Osteoblast (primary cell): Measurements from ENCODE around the gene SLC22A31. TPM values are rescaled to one million over a fixed set of nuclear protein-coding genes. Genes with fewer than 3 reads are reported as not detected.

Experiments used
- DNase-seq: peaks from one replicate; pipeline ENCODE4 v3.0.0; 2011; ENCODE audit warnings: low spot score, mixed read lengths; ENCODE audit not compliant: insufficient read length; ENCODE audit errors: missing footprints
- H2AFZ ChIP-seq: 2 replicates; pipeline ENCODE4 v1.6.0; 2011; ENCODE audit warnings: mild to moderate bottlenecking, low read length
- H3K27ac ChIP-seq: 2 replicates; pipeline ENCODE4 v1.5.1; 2011; ENCODE audit warnings: mild to moderate bottlenecking, low read depth, low read length, moderate library complexity
- H3K27me3 ChIP-seq: 2 replicates; pipeline ENCODE4 v1.6.0; 2012; ENCODE audit warnings: mild to moderate bottlenecking, control low read depth, inconsistent platforms, low read length, moderate library complexity; ENCODE audit not compliant: insufficient read depth
- H3K36me3 ChIP-seq: 2 replicates; pipeline ENCODE4 v1.5.1; 2011; ENCODE audit warnings: mild to moderate bottlenecking, low read length, control low read depth, moderate library complexity; ENCODE audit not compliant: insufficient read depth
- H3K4me1 ChIP-seq: 2 replicates; pipeline ENCODE4 v1.5.1; 2011; ENCODE audit warnings: mild to moderate bottlenecking, low read length, control low read depth, moderate library complexity; ENCODE audit not compliant: insufficient read depth
- H3K4me2 ChIP-seq: 2 replicates; pipeline ENCODE4 v1.6.0; 2011; ENCODE audit warnings: mild to moderate bottlenecking, low read length; ENCODE audit not compliant: insufficient read depth
- H3K4me3 ChIP-seq: fragments of 200-600 bp; sonication (generic); 3 replicates; pipeline ENCODE4 v1.5.1; 2012; ENCODE audit warnings: mild to moderate bottlenecking, low read length, inconsistent platforms; ENCODE audit not compliant: insufficient read depth
- H3K79me2 ChIP-seq: 2 replicates; pipeline ENCODE4 v1.6.0; 2012; ENCODE audit warnings: mild to moderate bottlenecking, low read length, control low read depth, inconsistent platforms; ENCODE audit not compliant: insufficient read depth
- H3K9me3 ChIP-seq: 2 replicates; pipeline ENCODE4 v1.5.1; 2011; ENCODE audit warnings: low read depth, low read length, control low read depth
- H4K20me1 ChIP-seq: 2 replicates; pipeline ENCODE4 v1.6.0; 2012; ENCODE audit warnings: mild to moderate bottlenecking, low read length, control low read depth; ENCODE audit not compliant: insufficient read depth
- total RNA-seq: library from RNA; depleted of rRNA; stranded (reverse); fragments of >200 nt; gene quantifications from 2 replicates; pipeline ENCODE4 v1.2.3, GENCODE V29; 2012
- TF ChIP-seq, protein P1 (sequence below): IDR thresholded peaks from 2 replicates; pipeline ENCODE4 v1.5.1; 2011; ENCODE audit warnings: mild to moderate bottlenecking, low read depth, low read length, moderate library complexity; ENCODE audit errors: extremely low read depth

The SLC22A31 gene
- total RNA-seq, 1 donor = not detected

DNA sequence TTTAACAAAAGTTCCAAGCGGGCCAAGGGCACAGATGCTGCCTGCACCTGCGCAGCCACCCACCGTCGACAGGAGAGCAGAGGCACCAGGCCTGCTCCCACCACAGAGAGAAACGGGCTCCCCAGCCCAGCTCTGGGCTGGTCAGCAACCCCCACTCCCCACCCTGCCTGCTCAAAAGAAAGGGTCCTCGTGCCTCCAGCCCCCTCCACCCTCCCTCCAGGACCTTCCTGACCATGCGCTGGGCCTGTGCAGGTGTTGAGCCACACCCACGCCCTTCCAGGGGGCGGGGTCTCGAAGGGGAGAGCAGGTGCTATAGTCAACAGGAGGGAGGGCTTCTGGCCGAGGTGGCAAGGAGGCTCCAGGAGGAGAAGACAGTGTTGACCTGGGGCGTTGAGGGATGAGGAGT is 42.5 kb upstream of the SLC22A31 start:
- Histone ChIP-seq H3K9me3 (no peaks in the 10 kb centered on the region), H3K27me3 (no peaks in the 10 kb centered on the region), H2AFZ (no peak overlapping the region), H3K27ac (no peak overlapping the region), H3K79me2 (peaks cover 2% of the 10 kb centered on the region), H3K4me3 (no peak overlapping the region), H3K4me2 (no peak overlapping the region), H3K4me1 (peaks cover 3% of the 10 kb centered on the region), H4K20me1 (no peaks in the 10 kb centered on the region), H3K36me3 (no peaks in the 10 kb centered on the region)
- DNase-seq = no peak
- TF ChIP-seq, protein P1, sequence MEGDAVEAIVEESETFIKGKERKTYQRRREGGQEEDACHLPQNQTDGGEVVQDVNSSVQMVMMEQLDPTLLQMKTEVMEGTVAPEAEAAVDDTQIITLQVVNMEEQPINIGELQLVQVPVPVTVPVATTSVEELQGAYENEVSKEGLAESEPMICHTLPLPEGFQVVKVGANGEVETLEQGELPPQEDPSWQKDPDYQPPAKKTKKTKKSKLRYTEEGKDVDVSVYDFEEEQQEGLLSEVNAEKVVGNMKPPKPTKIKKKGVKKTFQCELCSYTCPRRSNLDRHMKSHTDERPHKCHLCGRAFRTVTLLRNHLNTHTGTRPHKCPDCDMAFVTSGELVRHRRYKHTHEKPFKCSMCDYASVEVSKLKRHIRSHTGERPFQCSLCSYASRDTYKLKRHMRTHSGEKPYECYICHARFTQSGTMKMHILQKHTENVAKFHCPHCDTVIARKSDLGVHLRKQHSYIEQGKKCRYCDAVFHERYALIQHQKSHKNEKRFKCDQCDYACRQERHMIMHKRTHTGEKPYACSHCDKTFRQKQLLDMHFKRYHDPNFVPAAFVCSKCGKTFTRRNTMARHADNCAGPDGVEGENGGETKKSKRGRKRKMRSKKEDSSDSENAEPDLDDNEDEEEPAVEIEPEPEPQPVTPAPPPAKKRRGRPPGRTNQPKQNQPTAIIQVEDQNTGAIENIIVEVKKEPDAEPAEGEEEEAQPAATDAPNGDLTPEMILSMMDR = no peak

DNA sequence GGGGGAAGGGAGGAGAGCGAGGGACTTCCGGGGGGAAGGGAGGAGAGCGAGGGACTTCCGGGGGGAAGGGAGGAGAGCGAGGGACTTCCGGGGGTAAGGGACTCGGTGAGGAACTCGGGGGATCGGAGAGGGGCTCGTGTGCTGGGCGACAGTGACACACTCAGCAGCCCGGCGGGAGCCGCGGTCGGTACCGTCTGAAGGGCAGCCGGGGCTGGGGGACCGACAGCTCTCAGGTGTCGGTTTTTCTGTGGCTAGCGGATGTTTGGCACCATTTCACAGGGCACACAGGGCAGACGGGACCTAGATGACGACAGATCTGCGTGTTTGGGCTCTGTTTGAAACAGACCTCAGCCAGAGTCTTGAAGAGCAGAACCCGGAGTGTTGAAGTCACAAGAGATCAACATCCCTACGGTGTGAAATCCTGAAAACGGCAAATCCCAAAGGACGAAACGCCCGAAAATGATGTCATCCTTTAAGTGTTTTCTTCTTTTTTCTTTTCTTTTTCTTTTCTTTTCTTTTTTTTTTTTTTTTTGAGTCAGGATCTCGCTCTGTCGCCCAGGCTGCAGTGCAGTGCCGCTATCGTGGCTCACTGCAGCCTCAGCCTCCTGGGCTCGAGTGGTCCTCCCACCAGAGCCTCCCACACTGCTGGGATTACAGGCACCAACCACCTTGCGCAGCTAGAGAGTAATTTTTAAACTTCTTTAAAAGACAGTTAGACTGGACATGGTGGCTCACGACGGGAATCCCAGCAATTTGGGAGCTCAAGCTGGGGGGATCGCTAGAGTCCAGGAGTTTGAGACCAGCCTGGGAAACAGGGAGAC is 41.1 kb upstream of the SLC22A31 start:
- Histone ChIP-seq H3K79me2 (peaks cover 2% of the 10 kb centered on the region), H3K4me3 (peak overlapping the region; percentile 98), H3K27ac (peak overlapping the region; percentile 97), H2AFZ (peak overlapping the region; percentile 97), H4K20me1 (no peaks in the 10 kb centered on the region), H3K27me3 (no peaks in the 10 kb centered on the region), H3K4me2 (peak overlapping the region; percentile 83), H3K9me3 (no peaks in the 10 kb centered on the region), H3K36me3 (no peaks in the 10 kb centered on the region), H3K4me1 (peaks cover 3% of the 10 kb centered on the region)
- peak; percentile 94 for DNase-seq
- TF ChIP-seq, protein P1 = no peak

DNA sequence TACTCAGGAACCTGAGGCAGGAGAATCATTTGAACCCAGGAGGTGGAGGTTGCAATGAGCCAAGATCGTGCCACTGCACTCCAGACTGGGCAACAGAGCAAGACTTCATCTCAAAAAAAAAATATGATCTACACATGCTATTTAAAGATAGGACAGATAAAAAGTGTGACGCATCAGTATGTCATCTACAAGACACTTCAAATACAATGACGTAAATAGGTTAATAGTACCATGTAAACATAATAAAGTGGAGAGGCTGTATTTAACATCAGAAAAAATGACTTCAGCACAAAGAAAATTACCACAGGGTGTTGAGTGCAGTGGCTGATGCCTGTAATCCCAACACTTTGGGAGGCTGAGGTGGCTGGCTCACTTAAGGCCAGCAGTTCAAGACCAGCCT is 37.4 kb upstream of the SLC22A31 start:
- peaks cover 8% of the 10 kb centered on the region for H3K9me3 ChIP-seq
- DNase-seq = no peak
- no peak overlapping the region for H3K4me3 ChIP-seq
- H2AFZ ChIP-seq = no peak overlapping the region
- peaks cover 2% of the 10 kb centered on the region for H3K79me2 ChIP-seq
- no peaks in the 10 kb centered on the region for H3K27me3 ChIP-seq
- TF ChIP-seq, protein P1 = no peak
- peaks cover 19% of the 10 kb centered on the region for H3K36me3 ChIP-seq
- no peak overlapping the region for H3K27ac ChIP-seq
- H3K4me2 ChIP-seq = no peak overlapping the region
- peaks cover 3% of the 10 kb centered on the region for H3K4me1 ChIP-seq
- no peaks in the 10 kb centered on the region for H4K20me1 ChIP-seq

DNA sequence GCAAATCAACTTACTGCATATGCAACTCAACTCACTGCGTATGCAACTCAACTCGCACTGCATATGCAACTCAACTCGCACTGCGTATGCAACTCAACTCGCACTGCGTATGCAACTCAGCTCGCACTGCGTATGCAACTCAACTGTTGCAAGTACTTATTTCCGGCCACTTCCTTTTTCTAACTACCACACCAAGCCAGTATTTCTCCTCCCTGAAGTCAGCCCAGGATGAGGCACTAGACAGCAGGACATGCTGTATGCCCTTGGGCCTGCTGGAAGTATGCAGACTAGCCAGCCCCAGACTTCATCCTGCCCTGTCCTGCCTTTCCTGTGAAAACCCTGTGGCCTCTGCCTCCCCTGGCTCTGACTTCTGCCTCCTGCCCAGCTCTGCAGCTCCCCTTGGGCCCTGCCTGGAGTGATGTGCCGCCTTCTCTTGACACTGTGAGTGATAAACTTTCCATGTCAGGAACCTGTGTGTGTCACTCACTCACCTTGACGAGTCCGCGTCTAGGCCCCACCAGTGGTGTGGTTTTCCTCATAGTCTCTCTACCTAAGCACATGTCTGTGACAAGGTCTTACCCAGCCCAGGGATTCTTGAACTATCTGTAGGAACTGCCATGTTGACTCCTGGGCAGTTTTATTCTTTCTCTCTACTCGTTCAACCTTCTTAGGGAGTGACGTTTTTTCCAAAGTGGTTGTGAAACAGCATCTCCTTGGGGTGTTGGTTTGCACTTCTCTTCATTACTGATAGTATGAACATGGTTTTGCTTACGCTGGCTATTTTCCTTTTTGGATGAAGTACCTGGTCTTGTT is 33.5 kb upstream of the SLC22A31 start:
- Histone ChIP-seq H3K27ac (no peak overlapping the region), H3K36me3 (peaks cover 52% of the 10 kb centered on the region), H3K27me3 (no peaks in the 10 kb centered on the region), H3K4me2 (no peak overlapping the region), H2AFZ (no peak overlapping the region), H3K79me2 (peaks cover 10% of the 10 kb centered on the region), H3K4me1 (no peaks in the 10 kb centered on the region), H4K20me1 (no peaks in the 10 kb centered on the region), H3K9me3 (peaks cover 31% of the 10 kb centered on the region), H3K4me3 (no peak overlapping the region)
- TF ChIP-seq, protein P1 = no peak
- DNase-seq = no peak
